Renal cortex interstitium (tissue), 11 donors: ENCODE results near the gene OSBPL10. TPM values are rescaled to one million over a fixed set of nuclear protein-coding genes. Genes with fewer than 3 reads are reported as not detected.

Source experiments
- DNase-seq, 11 donors: peaks; one replicate each; pipeline ENCODE4 v3.0.0-alpha.2; 2013; ENCODE audit warnings: low read depth in 9 of 11, low spot score in 4 of 11; ENCODE audit errors: extremely low read depth in 1 of 11
- polyA plus RNA-seq, 3 donors: library from polyadenylated mRNA; unstranded; fragments of 120-200 nt; gene quantifications; one replicate each; pipeline ENCODE4 v1.2.1, GENCODE V29; 2013; ENCODE audit not compliant: insufficient read length in 3 of 3

OSBPL10 gene
- polyA plus RNA-seq, 3 donors: 19.9 to 24.8 (median 22.0) TPM

GRCh38 chr3:31968369-31968926 is 12.6 kb downstream of the OSBPL10 start:
- no peak for DNase-seq

GRCh38 chr3:31967592-31967991 is 13.5 kb downstream of the OSBPL10 start:
- DNase-seq: no peak

- DNase-seq: no peak
Observed at GRCh38 chr3:31966978-31967591, 14.0 kb downstream of the OSBPL10 start.

- DNase-seq: no peak
Observed at GRCh38 chr3:31962801-31963205, 18.3 kb downstream of the OSBPL10 start.

GRCh38 chr3:31960793-31961431 is 20.1 kb downstream of the OSBPL10 start:
- no peak for DNase-seq

- no peak for DNase-seq
Observed at GRCh38 chr3:31959951-31960792, 20.9 kb downstream of the OSBPL10 start.

GRCh38 chr3:31959251-31959650 is 21.8 kb downstream of the OSBPL10 start:
- DNase-seq: no peak

GRCh38 chr3:31958701-31959152 is 22.3 kb downstream of the OSBPL10 start:
- DNase-seq: peak in 1 of 11 donors; percentile 22

GRCh38 chr3:31957106-31957505 is 24.0 kb downstream of the OSBPL10 start:
- DNase-seq: peak in 1 of 11 donors; percentile 31

- no peak for DNase-seq
Observed at GRCh38 chr3:31955581-31955980, 25.5 kb downstream of the OSBPL10 start.

GRCh38 chr3:31953636-31954035 is 27.4 kb downstream of the OSBPL10 start:
- DNase-seq: no peak

- DNase-seq: no peak
Observed at GRCh38 chr3:31953091-31953490, 28.0 kb downstream of the OSBPL10 start.

- DNase-seq: no peak
Observed at GRCh38 chr3:31952205-31952604, 28.9 kb downstream of the OSBPL10 start.

GRCh38 chr3:31948280-31948679 is 32.8 kb downstream of the OSBPL10 start:
- DNase-seq: no peak

GRCh38 chr3:31947671-31948091 is 33.4 kb downstream of the OSBPL10 start:
- DNase-seq: no peak

- DNase-seq: no peak
Observed at GRCh38 chr3:31947162-31947561, 33.9 kb downstream of the OSBPL10 start.

GRCh38 chr3:31946484-31947081 is 34.5 kb downstream of the OSBPL10 start:
- no peak for DNase-seq

GRCh38 chr3:31945738-31946052 is 35.4 kb downstream of the OSBPL10 start:
- DNase-seq: no peak

- no peak for DNase-seq
Observed at GRCh38 chr3:31943041-31943440, 38.0 kb downstream of the OSBPL10 start.
